Activated CD4-positive, alpha-beta T cell treated with anti-CD3 and anti-CD28 coated beads for 36 hours (primary cell): ENCODE measurements around the gene FRMPD1. TPM values are rescaled to one million over a fixed set of nuclear protein-coding genes. Genes with fewer than 3 reads are reported as not detected.
"Not testable (repeated sequence)": the region's sequence is repeated elsewhere in the genome, so short reads cannot be mapped to it uniquely, and the experiment has no call there.

Experiments
- ATAC-seq: fragments of 200-7000 bp; cut with Tn5 transposase; one replicate; pipeline ENCODE4 v1.10.0; 2021; ENCODE audit warnings: mild to moderate bottlenecking, moderate library complexity
- CTCF ChIA-PET: fragments of 350-600 bp; sonication (Branson Sonifier 250); formaldehyde crosslinking; loops from one replicate; lab custom pipeline; 2021; ENCODE audit warnings: antibody characterized with exemption; lab: Charles Lee
- POLR2A ChIA-PET: fragments of 350-600 bp; sonication (Branson Sonifier 250); formaldehyde crosslinking; loops from one replicate; lab custom pipeline; 2021; ENCODE audit warnings: antibody characterized with exemption, inconsistent platforms; lab: Charles Lee
- DNase-seq: peaks from one replicate; pipeline ENCODE4 v3.0.0-alpha.2; 2020
- H3K27ac Mint-ChIP-seq: one replicate; pipeline ENCODE4 v1.8.0; 2021; ENCODE audit warnings: mixed read lengths
- H3K27me3 Mint-ChIP-seq: one replicate; pipeline ENCODE4 v1.8.0; 2021; ENCODE audit warnings: mixed read lengths
- H3K36me3 Mint-ChIP-seq: one replicate; pipeline ENCODE4 v1.8.0; 2021; ENCODE audit warnings: low read depth, mixed read lengths
- H3K4me1 Mint-ChIP-seq: one replicate; pipeline ENCODE4 v1.8.0; 2021; ENCODE audit warnings: mixed read lengths
- H3K4me3 Mint-ChIP-seq: one replicate; pipeline ENCODE4 v1.8.0; 2021; ENCODE audit warnings: mild to moderate bottlenecking, moderate library complexity, mixed read lengths
- H3K9me3 Mint-ChIP-seq: one replicate; pipeline ENCODE4 v1.8.0; 2021; ENCODE audit warnings: low read depth, mixed read lengths
- intact Hi-C, 2 experiments: fragments of 100-400 bp; cut with DNase I in 1 of 2; cut with micrococcal nuclease in 1 of 2; formaldehyde crosslinking; loops; one replicate each; pipeline versions ENCODE4 v1.14.2 to v1.15.1; 2022 to 2024; cut with DNase I, micrococcal nuclease
- total RNA-seq, 2 experiments: library from RNA; stranded (reverse); gene quantifications; one replicate each; pipeline ENCODE4 v1.2.3, GENCODE V29; 2021

Gene FRMPD1
- total RNA-seq, 2 experiments from 2014 or later = not detected

DNA sequence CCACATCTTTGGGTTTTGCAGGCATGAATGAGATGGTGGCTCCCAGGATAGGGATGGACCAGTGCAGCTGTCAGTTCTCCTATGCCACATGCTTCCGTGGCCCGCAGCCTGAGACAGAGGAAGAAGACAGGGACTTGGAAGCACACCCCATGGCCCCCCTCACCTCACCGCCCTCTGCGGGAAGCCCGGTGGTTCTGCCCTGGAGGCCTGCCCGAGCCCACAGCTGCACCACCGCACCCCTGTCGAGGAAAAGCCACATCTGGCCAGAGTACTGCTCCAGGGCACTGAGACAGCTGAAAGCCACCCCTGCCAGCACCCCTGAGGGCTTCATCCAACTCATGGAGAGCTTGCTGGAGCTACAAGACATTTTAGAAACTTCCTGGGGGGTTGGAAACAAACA, 95.2 kb downstream of the FRMPD1 start:
- DNase-seq (no peak), ATAC-seq (no peak)
- Mint-ChIP-seq H3K4me3 (no peak overlapping the region), H3K36me3 (no peaks in the 10 kb centered on the region), H3K9me3 (no peaks in the 10 kb centered on the region), H3K27ac (no peak overlapping the region), H3K4me1 (no peaks in the 10 kb centered on the region), H3K27me3 (no peaks in the 10 kb centered on the region)
- ChIA-PET POLR2A (no interaction called here), CTCF (interaction anchor here (0.6 to 1.8 kb wide), 2 partner anchors 83 to 104 kb away, joined by 3 to 4 read pairs; no protein-coding TSS in a partner anchor)
- intact Hi-C loops = loop anchor here in 1 of 2 experiments (2.0 to 5.0 kb wide), 4 partner anchors 96 to 415 kb away; no protein-coding TSS in a partner anchor

DNA sequence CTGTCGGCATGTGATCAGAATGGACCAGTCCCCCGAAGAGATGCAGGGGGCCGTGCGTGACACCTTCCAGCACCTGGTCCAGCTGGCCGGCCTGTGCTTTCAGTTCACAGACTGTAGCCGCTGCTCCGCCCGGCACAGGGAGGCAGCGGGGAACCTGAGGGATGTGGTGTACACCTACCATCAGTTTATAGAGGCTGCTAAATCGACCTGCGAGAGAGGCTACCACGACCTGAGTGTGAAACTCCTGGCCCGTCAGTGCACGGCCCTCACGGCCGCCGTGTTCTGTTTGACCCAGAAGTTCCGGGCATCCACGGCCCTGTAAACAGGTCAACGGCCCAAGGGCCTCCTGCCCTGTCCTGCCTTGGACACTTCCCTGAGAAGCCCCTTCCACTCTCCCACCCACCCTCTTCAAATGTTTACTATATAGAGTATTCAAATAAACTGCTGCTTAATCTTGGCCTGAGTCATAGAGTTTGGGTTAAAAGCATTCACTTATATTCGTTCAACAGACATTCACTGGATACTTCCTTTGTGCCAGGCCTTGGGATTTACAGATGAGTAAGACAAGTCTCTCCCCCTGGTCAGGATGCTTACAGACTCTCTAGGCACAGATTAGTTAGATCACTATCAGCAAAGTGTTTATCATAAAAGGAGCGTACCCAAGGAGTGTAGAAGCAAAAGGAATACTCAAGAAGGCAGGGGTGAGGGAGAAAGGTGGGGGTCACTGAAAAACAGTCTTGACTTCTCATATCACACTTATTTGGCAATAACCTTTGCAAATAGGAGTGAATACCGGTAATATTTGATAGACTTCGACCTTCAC, 95.9 kb downstream of the FRMPD1 start:
- POLR2A ChIA-PET = no interaction called here
- Mint-ChIP-seq H3K9me3 (no peaks in the 10 kb centered on the region), H3K36me3 (no peaks in the 10 kb centered on the region), H3K4me3 (no peak overlapping the region), H3K4me1 (no peaks in the 10 kb centered on the region), H3K27ac (no peak overlapping the region), H3K27me3 (no peaks in the 10 kb centered on the region)
- CTCF ChIA-PET = interaction anchor here (0.6 to 1.8 kb wide), 2 partner anchors 84 to 103 kb away, joined by 3 to 4 read pairs; no protein-coding TSS in a partner anchor
- intact Hi-C loops = loop anchor here in 1 of 2 experiments (2.0 to 5.0 kb wide), 4 partner anchors 96 to 414 kb away; no protein-coding TSS in a partner anchor
- ATAC-seq = no peak
- no peak for DNase-seq

DNA sequence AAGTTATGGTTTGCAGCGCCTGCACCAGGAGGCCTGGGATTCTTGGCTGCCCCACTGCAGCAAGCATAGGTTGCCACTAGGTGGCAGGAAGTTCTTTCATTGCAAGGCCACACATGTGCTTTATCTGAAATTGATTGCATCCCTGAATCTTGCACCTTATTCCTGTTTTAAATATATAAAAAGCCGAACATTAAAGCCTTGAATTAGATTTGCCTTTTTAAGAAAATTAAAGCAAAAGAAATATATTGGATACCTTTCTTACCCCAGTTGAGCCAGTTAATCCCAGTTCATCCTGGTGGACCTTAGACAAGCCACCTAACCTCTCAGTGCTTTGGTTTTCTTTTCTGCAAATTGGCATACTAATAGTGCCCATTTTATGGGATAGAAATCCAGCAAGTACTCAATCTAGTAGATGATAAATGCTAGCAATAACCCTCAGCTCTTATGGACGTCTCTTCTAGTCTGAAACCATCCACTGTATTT, 96.6 kb downstream of the FRMPD1 start:
- Mint-ChIP-seq H3K27ac (no peak overlapping the region), H3K4me3 (no peak overlapping the region), H3K36me3 (no peaks in the 10 kb centered on the region), H3K9me3 (no peaks in the 10 kb centered on the region), H3K4me1 (no peaks in the 10 kb centered on the region), H3K27me3 (no peaks in the 10 kb centered on the region)
- ATAC-seq = peak; percentile 98
- ChIA-PET POLR2A (no interaction called here), CTCF (interaction anchor here (0.8 to 1.1 kb wide), 2 partner anchors 10 to 81 kb away, joined by 3 read pairs; no protein-coding TSS in a partner anchor)
- peak; percentile 78 for DNase-seq
- intact Hi-C loops = loop anchor here in 1 of 2 experiments (2.0 to 5.0 kb wide), 4 partner anchors 95 to 413 kb away; no protein-coding TSS in a partner anchor

DNA sequence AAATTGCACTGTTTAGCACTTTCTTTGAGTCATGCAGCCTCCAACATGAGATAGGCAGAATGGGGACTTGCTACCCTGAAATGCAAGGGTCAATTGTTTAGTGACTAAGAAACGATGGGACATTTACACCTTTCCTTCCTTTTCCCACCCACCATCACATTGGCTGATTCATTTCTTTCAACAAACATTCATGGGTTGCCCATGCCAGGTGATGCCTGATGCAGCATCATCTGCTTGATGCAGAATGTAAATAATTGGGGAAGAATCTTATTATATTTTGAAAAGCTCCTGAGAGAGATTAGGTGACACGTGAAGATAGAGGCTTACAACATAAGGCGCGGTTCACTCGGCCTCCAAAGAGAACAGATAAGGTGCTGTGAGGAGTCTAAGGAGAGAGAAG, 98.4 kb downstream of the FRMPD1 start:
- Mint-ChIP-seq H3K9me3 (peaks cover 1% of the 10 kb centered on the region), H3K4me3 (no peak overlapping the region), H3K36me3 (peaks cover 2% of the 10 kb centered on the region), H3K4me1 (peaks cover 10% of the 10 kb centered on the region), H3K27ac (no peak overlapping the region), H3K27me3 (no peaks in the 10 kb centered on the region)
- DNase-seq = no peak
- intact Hi-C loops = loop anchor here in 1 of 2 experiments (5.0 kb wide), 2 partner anchors 93 to 108 kb away; no protein-coding TSS in a partner anchor
- CTCF ChIA-PET = interaction anchor here (0.9 to 1.5 kb wide), 3 partner anchors 52 to 322 kb away, joined by 3 to 5 read pairs (median 4); partner anchors contain the start of gene DCAF10
- POLR2A ChIA-PET = interaction anchor here (0.6 kb wide), 1 partner anchor 253 kb away, joined by 3 read pairs; no protein-coding TSS in a partner anchor
- ATAC-seq = no peak

DNA sequence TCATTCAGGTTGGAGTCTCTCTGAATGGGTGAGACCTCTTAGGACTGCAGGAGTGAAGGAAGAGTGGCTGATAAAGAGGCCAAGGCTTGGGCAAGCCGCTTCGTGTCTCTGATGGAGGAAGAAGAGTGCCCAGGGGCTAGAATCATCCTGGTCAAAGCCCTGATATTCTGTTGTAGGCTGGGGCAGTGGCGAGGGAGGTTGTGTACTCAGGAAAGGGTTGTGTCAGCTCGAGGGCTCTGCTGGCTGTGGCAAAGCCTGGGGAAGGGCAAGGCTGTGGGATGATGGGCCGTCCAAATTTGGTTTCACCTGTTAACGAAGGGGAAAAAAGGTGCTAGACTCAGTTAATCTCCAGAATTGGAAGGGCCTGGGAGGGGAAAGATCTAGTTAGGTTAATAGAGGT, 100.4 kb downstream of the FRMPD1 start:
- DNase-seq (no peak), ATAC-seq (no peak)
- POLR2A ChIA-PET = no interaction called here
- H3K36me3 Mint-ChIP-seq = peaks cover 9% of the 10 kb centered on the region
- intact Hi-C loops = loop anchor here (5.0 to 10.0 kb wide), 5 partner anchors 51 to 611 kb away; partner anchors contain the start of genes DCAF10 (in 1 of the 2), POLR1E (in 1 of the 2), SLC25A51 (in 1 of the 2) and TOMM5 (in 1 of the 2)
- H3K27ac Mint-ChIP-seq = no peak overlapping the region
- peaks cover 1% of the 10 kb centered on the region for H3K9me3 Mint-ChIP-seq
- no peak overlapping the region for H3K4me3 Mint-ChIP-seq
- CTCF ChIA-PET = interaction anchor here (0.7 to 1.2 kb wide), 2 partner anchors 34 to 305 kb away, joined by 3 to 4 read pairs; no protein-coding TSS in a partner anchor
- H3K27me3 Mint-ChIP-seq = no peaks in the 10 kb centered on the region
- peaks cover 26% of the 10 kb centered on the region for H3K4me1 Mint-ChIP-seq

DNA sequence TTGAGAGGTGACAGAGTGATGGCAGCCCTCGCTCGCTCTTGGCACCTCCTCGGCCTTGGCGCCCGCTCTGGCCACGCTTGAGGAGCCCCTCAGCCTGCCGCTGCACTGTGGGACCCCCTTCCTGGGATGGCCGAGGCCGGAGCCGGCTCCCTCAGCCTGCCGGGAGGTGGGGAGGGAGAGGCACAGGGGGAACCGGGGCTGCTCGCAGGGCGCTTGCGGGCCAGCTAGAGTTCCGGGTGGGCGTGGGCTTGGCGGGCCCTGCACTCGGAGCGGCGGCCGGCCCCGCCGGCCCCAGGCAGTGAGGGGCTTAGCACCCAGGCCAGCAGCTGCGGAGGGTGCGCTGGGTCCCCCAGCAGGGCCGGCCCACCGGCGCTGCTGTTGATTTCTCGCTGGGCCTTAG, 101.0 kb downstream of the FRMPD1 start:
- H3K27ac Mint-ChIP-seq, H3K9me3 Mint-ChIP-seq, POLR2A ChIA-PET, H3K4me3 Mint-ChIP-seq, ATAC-seq, H3K27me3 Mint-ChIP-seq, H3K36me3 Mint-ChIP-seq, DNase-seq: not testable (repeated sequence)
- CTCF ChIA-PET = interaction anchor here (0.7 kb wide), 1 partner anchor 33 kb away, joined by 4 read pairs; no protein-coding TSS in a partner anchor
- H3K4me1 Mint-ChIP-seq = peaks cover 29% of the 10 kb centered on the region
- intact Hi-C loops = loop anchor here (2.0 to 10.0 kb wide), 6 partner anchors 51 to 611 kb away; partner anchors contain the start of genes DCAF10 (in 1 of the 2), POLR1E (in 1 of the 2), SHB (in 1 of the 2) and SLC25A51 (in 1 of the 2)

DNA sequence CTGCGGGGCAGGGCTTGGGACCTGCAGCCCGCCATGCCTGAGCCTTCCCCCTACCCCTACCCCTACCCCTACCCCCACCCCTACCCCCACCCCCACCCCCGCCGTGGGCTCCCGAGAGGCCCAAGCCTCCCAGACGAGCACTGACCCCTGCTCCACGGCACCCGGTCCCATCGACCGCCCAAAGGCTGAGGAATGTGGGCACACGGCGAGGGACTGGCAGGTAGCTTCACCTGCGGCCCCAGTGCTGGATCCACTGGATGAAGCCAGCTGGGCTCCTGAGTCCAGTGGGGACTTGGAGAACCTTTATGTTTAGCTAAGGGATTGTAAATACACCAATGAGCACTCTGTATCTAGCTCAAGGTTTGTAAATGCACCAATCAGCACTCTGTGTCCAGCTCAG, 101.4 kb downstream of the FRMPD1 start:
- intact Hi-C loops = loop anchor here (2.0 to 10.0 kb wide), 6 partner anchors 50 to 610 kb away; partner anchors contain the start of genes DCAF10 (in 1 of the 2), POLR1E (in 1 of the 2), SHB (in 1 of the 2) and SLC25A51 (in 1 of the 2)
- H3K4me3 Mint-ChIP-seq, ATAC-seq, POLR2A ChIA-PET, H3K27ac Mint-ChIP-seq, H3K9me3 Mint-ChIP-seq, H3K27me3 Mint-ChIP-seq, H3K36me3 Mint-ChIP-seq, DNase-seq: not testable (repeated sequence)
- CTCF ChIA-PET = interaction anchor here (0.7 to 0.8 kb wide), 2 partner anchors 33 to 45 kb away, joined by 3 to 4 read pairs; no protein-coding TSS in a partner anchor
- H3K4me1 Mint-ChIP-seq = peaks cover 30% of the 10 kb centered on the region

DNA sequence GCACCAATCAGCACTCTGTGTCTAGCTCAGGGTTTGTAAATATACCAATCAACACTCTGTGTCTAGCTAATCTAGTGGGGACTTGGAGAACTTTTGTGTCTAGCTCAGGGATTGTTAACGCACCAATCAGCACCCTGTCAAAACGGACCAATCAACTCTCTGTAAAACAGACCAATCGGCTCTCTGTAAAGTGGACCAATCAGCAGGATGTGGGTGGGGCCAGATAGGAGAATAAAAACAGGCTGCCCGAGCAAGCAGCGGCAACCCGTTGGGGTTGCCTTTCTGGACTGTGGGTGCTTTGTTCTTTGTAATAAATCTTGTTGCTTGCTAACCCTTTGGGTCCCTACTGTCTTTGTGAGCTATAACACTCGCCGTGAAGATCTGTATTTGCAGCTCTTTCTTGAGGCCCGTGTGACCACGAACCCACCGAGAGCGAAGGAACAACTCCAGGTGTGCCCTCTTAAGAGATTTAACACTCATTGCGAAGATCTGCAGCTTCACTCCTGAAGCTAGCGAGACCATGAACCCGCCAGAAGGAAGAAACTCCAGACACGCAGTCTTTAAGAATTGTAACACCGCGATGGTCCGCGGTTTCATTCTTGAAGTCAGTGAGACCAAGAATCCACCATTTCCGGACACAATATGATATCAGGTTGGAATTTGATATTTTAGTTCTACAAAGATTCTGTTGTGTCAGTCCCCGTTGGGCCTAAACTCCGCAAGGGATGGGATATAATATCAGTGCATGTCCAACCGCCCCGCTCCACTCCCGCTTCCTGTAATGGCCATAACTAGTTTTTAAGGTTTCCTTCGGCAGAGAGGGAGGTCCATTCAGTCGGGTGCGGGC, 102.1 kb downstream of the FRMPD1 start:
- Mint-ChIP-seq H3K9me3 (peaks cover 1% of the 10 kb centered on the region), H3K4me3 (peak overlapping the region; percentile 91), H3K27ac (peak overlapping the region; percentile 92), H3K27me3 (no peaks in the 10 kb centered on the region), H3K4me1 (peaks cover 32% of the 10 kb centered on the region), H3K36me3 (peaks cover 10% of the 10 kb centered on the region)
- POLR2A ChIA-PET = interaction anchor here (0.9 kb wide), 1 partner anchor 38 kb away, joined by 3 read pairs; no protein-coding TSS in a partner anchor
- intact Hi-C loops = loop anchor here (1.0 to 10.0 kb wide), 12 partner anchors 32 to 609 kb away; partner anchors contain the start of genes DCAF10 (in 2 of the 2), POLR1E (in 2 of the 2), SLC25A51 (in 2 of the 2) and TOMM5 (in 2 of the 2)
- CTCF ChIA-PET = interaction anchor here (0.8 kb wide), 1 partner anchor 44 kb away, joined by 3 read pairs; no protein-coding TSS in a partner anchor
- DNase-seq (peak; percentile 54), ATAC-seq (no peak)

DNA sequence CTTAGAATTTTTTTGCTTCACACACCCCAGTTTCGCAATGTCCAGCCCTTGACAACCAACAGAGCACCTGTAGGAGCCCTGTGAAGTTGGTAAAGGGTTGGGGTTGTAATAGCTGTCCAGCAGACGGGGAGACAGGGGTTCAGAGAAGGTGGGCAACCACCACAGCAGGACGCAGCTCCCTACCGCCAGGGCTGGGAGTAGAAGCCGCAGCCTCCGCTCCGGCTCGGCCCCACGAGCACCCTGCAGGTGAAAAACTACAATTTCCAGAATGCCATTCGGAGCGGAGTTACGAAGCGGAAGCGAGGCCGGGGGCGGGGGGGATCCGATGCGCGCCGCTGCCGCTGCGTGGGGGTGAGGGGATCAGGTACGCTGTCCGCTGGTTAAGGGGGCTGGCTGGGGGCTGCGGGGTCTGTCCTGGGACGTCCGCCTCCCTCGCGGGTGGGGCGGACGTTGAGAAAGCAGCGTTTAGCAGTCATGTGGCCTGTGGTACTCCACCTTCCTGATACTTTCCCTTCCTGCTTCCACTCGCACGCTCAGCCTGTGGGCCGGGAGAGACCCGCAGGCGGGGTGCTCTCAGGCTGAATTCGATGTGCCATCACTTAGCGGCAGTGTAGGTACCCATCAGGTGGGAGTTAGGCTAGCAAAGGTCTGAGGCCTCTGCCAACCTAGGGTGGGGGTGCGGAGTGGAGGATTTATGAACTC, 102.9 kb downstream of the FRMPD1 start, which contains the start of gene TRMT10B:
Gene TRMT10B (plus strand): TSS at position 317 of the 702 bp plus-strand sequence. CDS start 8,127 bp downstream, outside the sequence.
- Mint-ChIP-seq H3K4me1 (peaks cover 32% of the 10 kb centered on the region), H3K9me3 (peaks cover 1% of the 10 kb centered on the region), H3K4me3 (peak within 1 kb of the TSS; percentile 91), H3K27me3 (no peaks in the 10 kb centered on the region), H3K27ac (peak within 1 kb of the TSS; percentile 92), H3K36me3 (peaks cover 10% of the 10 kb centered on the region)
- ChIA-PET POLR2A (interaction anchor here (0.9 kb wide), 1 partner anchor 37 kb away, joined by 3 read pairs; no protein-coding TSS in a partner anchor), CTCF (no interaction called here)
- intact Hi-C loops = loop anchor here (1.0 to 10.0 kb wide), 13 partner anchors 31 to 609 kb away; partner anchors contain the start of genes DCAF10 (in 2 of the 2), EXOSC3 (in 2 of the 2), POLR1E (in 2 of the 2) and SLC25A51 (in 2 of the 2)
- peak; percentile 88 for DNase-seq
- peak; percentile 94 for ATAC-seq
